Keratinocyte (primary cell): Measurements from ENCODE around the gene ZNF236. TPM values are rescaled to one million over a fixed set of nuclear protein-coding genes. Genes with fewer than 3 reads are reported as not detected.

Experiments
- DNase-seq: peaks from one replicate; pipeline ENCODE4 v3.0.0-alpha.2; 2011; ENCODE audit warnings: low read depth, missing footprints, low spot score
- FAIRE-seq: peaks from 2 replicates; lab custom pipeline; 2011; peaks lifted over from hg19 to GRCh38; lab: Jason Lieb, UNC
- H2AFZ ChIP-seq: 2 replicates; pipeline ENCODE4 v1.6.0; 2012; ENCODE audit warnings: low read length, control low read depth, inconsistent platforms; ENCODE audit not compliant: control insufficient read depth
- H3K27ac ChIP-seq: 2 replicates; pipeline ENCODE4 v1.5.1; 2011; ENCODE audit warnings: low read length; ENCODE audit not compliant: control insufficient read depth, insufficient read depth
- H3K27me3 ChIP-seq: 3 replicates; pipeline ENCODE4 v1.6.0; 2011; ENCODE audit warnings: low read length; ENCODE audit not compliant: control insufficient read depth, insufficient read depth; ENCODE audit errors: extremely low read depth
- H3K36me3 ChIP-seq, 2 experiments: 2 replicates in 1 of 2; 3 replicates in 1 of 2; pipeline ENCODE4 v1.5.1; 2011; ENCODE audit warnings: low read length in 2 of 2, mild to moderate bottlenecking in 1 of 2; ENCODE audit not compliant: control insufficient read depth in 2 of 2, insufficient read depth in 2 of 2; ENCODE audit errors: extremely low read depth in 1 of 2
- H3K4me1 ChIP-seq: 3 replicates; pipeline ENCODE4 v1.5.1; 2011; ENCODE audit warnings: low read length; ENCODE audit not compliant: control insufficient read depth, insufficient read depth; ENCODE audit errors: extremely low read depth
- H3K4me2 ChIP-seq: 3 replicates; pipeline ENCODE4 v1.6.0; 2011; ENCODE audit warnings: low read depth, low read length; ENCODE audit not compliant: control insufficient read depth, insufficient read depth; ENCODE audit errors: extremely low read depth
- H3K4me3 ChIP-seq, 3 experiments: fragments of 200-600 bp in 1 of 3; sonication (generic) in 1 of 3; 2 replicates in 2 of 3; 3 replicates in 1 of 3; pipeline ENCODE4 v1.5.1; 2011 to 2016; ENCODE audit warnings: low read length in 3 of 3, mild to moderate bottlenecking in 3 of 3, control low read depth in 2 of 3, inconsistent platforms in 1 of 3, low read depth in 1 of 3, mixed read lengths in 1 of 3, mixed run types in 1 of 3, moderate library complexity in 1 of 3; ENCODE audit not compliant: control insufficient read depth in 2 of 3, insufficient read depth in 2 of 3; ENCODE audit errors: extremely low read depth in 1 of 3
- H3K79me2 ChIP-seq: 2 replicates; pipeline ENCODE4 v1.6.0; 2012; ENCODE audit warnings: low read length; ENCODE audit not compliant: control insufficient read depth, insufficient read depth
- H3K9ac ChIP-seq: 3 replicates; pipeline ENCODE4 v1.6.0; 2011; ENCODE audit warnings: low read length; ENCODE audit not compliant: control insufficient read depth, insufficient read depth; ENCODE audit errors: extremely low read depth
- H3K9me1 ChIP-seq: 3 replicates; pipeline ENCODE4 v1.6.0; 2011; ENCODE audit warnings: low read length; ENCODE audit not compliant: control insufficient read depth, insufficient read depth; ENCODE audit errors: extremely low read depth
- H3K9me3 ChIP-seq: 2 replicates; pipeline ENCODE4 v1.5.1; 2012; ENCODE audit warnings: low read depth, low read length; ENCODE audit not compliant: control insufficient read depth
- H4K20me1 ChIP-seq: 3 replicates; pipeline ENCODE4 v1.6.0; 2011; ENCODE audit warnings: low read length; ENCODE audit not compliant: control insufficient read depth, insufficient read depth; ENCODE audit errors: extremely low read depth
- CTCF ChIP-seq, 3 experiments: IDR thresholded peaks in 1 of 3; conservative IDR thresholded peaks in 1 of 3; optimal IDR thresholded peaks in 1 of 3; 2 replicates in 2 of 3; 3 replicates in 1 of 3; pipeline versions ENCODE3 to v1.5.1; 2011; ENCODE audit warnings: low read length in 3 of 3, mild to moderate bottlenecking in 3 of 3, moderate library complexity in 2 of 3, control low read depth in 1 of 3, inconsistent platforms in 1 of 3; ENCODE audit not compliant: insufficient read depth in 2 of 3; ENCODE audit errors: extremely low read depth in 1 of 3
- EZH2 ChIP-seq: IDR thresholded peaks from one replicate; pipeline ENCODE4 v1.6.1; 2012; ENCODE audit warnings: inconsistent platforms, mild to moderate bottlenecking, low read length, moderate library complexity
- dilution Hi-C: fragments of 300-500 bp; cut with MboI; formaldehyde crosslinking; loops from one replicate; pipeline ENCODE4 v1.7.0; 2020; ENCODE audit warnings: low sequenced_read_pairs; ENCODE audit not compliant: extremely low pct_ligation_motif_present
- polyA plus RNA-seq, 5 experiments: library from polyadenylated mRNA; depleted of rRNA in 3 of 5; stranded (reverse) in 3 of 5; stranded (forward) in 1 of 5; unstranded in 1 of 5; fragments of >200 nt; gene quantifications; 1 replicate in 1 of 5; 2 replicates in 3 of 5; 3 replicates in 1 of 5; pipeline versions ENCODE4 v1.2.1 to v1.2.3, GENCODE V29; 2011 to 2012; ENCODE audit warnings: missing spikeins in 2 of 5, low read depth in 1 of 5, low replicate concordance in 1 of 5

The ZNF236 gene
- polyA plus RNA-seq, 1 donor (not counting 4 experiments of a cell fraction or from before 2014, with no cell fraction given), result 4.5 TPM

- dilution Hi-C loops, result no loop called here
- Histone ChIP-seq H3K9me3 (no peaks in the 10 kb centered on the region), H3K4me3 (no peak overlapping the region), H3K27ac (no peak overlapping the region), H2AFZ (no peak overlapping the region), H3K27me3 (no peaks in the 10 kb centered on the region), H3K79me2 (no peaks in the 10 kb centered on the region), H3K9me1 (no peaks in the 10 kb centered on the region), H3K4me1 (no peaks in the 10 kb centered on the region), H4K20me1 (no peaks in the 10 kb centered on the region), H3K9ac (no peak overlapping the region), H3K36me3 (peaks cover 10 to 13% of the 10 kb centered on the region in 2 experiments), H3K4me2 (no peak overlapping the region)
- no peak for TF ChIP-seq EZH2
- TF ChIP-seq CTCF (optimal IDR thresholded peaks at IDR 0.05 in 1 of 3, IDR thresholded peaks at IDR 0.05 in 1 of 3, conservative IDR thresholded peaks at IDR 0.05 in 1 of 3; ENCODE audit: extremely low read depth in 1 of 3, insufficient read depth in 2 of 3, low read length in 3 of 3), result no peak
- DNase-seq (no peak), FAIRE-seq (no peak)
Measured at GRCh38 chr18:76956648-76957047, 134.3 kb downstream of the ZNF236 start.

GRCh38 chr18:76957384-76958355, 135.3 kb downstream of the ZNF236 start:
- Histone ChIP-seq H3K79me2 (no peaks in the 10 kb centered on the region), H3K36me3 (peaks cover 9 to 13% of the 10 kb centered on the region in 2 experiments), H3K9me1 (no peaks in the 10 kb centered on the region), H3K9ac (no peak overlapping the region), H3K4me3 (no peak overlapping the region), H3K4me2 (no peak overlapping the region), H4K20me1 (no peaks in the 10 kb centered on the region), H3K4me1 (no peaks in the 10 kb centered on the region), H2AFZ (no peak overlapping the region), H3K27ac (no peak overlapping the region), H3K27me3 (no peaks in the 10 kb centered on the region), H3K9me3 (no peaks in the 10 kb centered on the region)
- TF ChIP-seq CTCF (optimal IDR thresholded peaks at IDR 0.05 in 1 of 3, IDR thresholded peaks at IDR 0.05 in 1 of 3, conservative IDR thresholded peaks at IDR 0.05 in 1 of 3; ENCODE audit: extremely low read depth in 1 of 3, insufficient read depth in 2 of 3, low read length in 3 of 3) (no peak), EZH2 (no peak)
- dilution Hi-C loops, result no loop called here
- no peak for FAIRE-seq
- no peak for DNase-seq
